HepG2 (cell line): Measurements from ENCODE around the gene PEMT. TPM values are rescaled to one million over a fixed set of nuclear protein-coding genes. Genes with fewer than 3 reads are reported as not detected.
A peak's percentile ranks its signal among the peaks of the same experiment; 100 is the strongest.

Experiments
- BHLHE40 ChIP-seq: IDR thresholded peaks from 2 replicates; pipeline ENCODE4 v1.6.1; 2011; ENCODE audit warnings: low read length, improper control_type of control experiment
- CHD2 ChIP-seq: IDR thresholded peaks from 2 replicates; pipeline ENCODE4 v1.6.1; 2011; ENCODE audit warnings: low read depth, low read length, improper control_type of control experiment
- ETV6 ChIP-seq: sonication (generic); formaldehyde crosslinking; conservative IDR thresholded peaks from 2 replicates; pipeline ENCODE4 v1.4.0; 2020; ENCODE audit warnings: missing genetic modification reagents
- FOXA3 ChIP-seq: IDR thresholded peaks from 2 replicates; pipeline ENCODE4 v1.6.1; 2016; ENCODE audit warnings: missing genetic modification reagents, missing compliant biosample characterization
- KDM6A ChIP-seq: IDR thresholded peaks from 2 replicates; pipeline ENCODE4 v1.6.1; 2016; ENCODE audit warnings: low read depth
- KLF12 ChIP-seq: sonication (generic); formaldehyde crosslinking; IDR thresholded peaks from 2 replicates; pipeline ENCODE4 v1.4.0; 2020; ENCODE audit warnings: missing genetic modification reagents, borderline replicate concordance
- MED13 ChIP-seq: sonication (generic); formaldehyde crosslinking; IDR thresholded peaks from 2 replicates; pipeline ENCODE4 v1.5.0; 2020; ENCODE audit warnings: missing genetic modification reagents
- MEIS2 ChIP-seq: sonication (generic); formaldehyde crosslinking; IDR thresholded peaks from 2 replicates; pipeline ENCODE4 v1.9.0; 2021; ENCODE audit warnings: mild to moderate bottlenecking, missing genetic modification reagents
- NCOA1 ChIP-seq: sonication (generic); formaldehyde crosslinking; IDR thresholded peaks from 2 replicates; pipeline ENCODE4 v1.9.0; 2021; ENCODE audit warnings: missing genetic modification reagents
- PAX8 ChIP-seq: sonication (generic); formaldehyde crosslinking; IDR thresholded peaks from 2 replicates; pipeline ENCODE4 v1.8.0; 2022; ENCODE audit warnings: mild to moderate bottlenecking, missing genetic modification reagents, borderline replicate concordance
- PRDM10 ChIP-seq: sonication (generic); formaldehyde crosslinking; IDR thresholded peaks from 2 replicates; pipeline ENCODE4 v1.4.0; 2020; ENCODE audit warnings: low read depth, missing genetic modification reagents
- REL ChIP-seq: sonication (generic); formaldehyde crosslinking; conservative IDR thresholded peaks from 2 replicates; pipeline ENCODE4 v1.8.0; 2022; ENCODE audit warnings: mild to moderate bottlenecking, missing genetic modification reagents, moderate library complexity
- SMARCC2 ChIP-seq: fragments of 450-650 bp; IDR thresholded peaks from 2 replicates; pipeline ENCODE4 v1.6.1; 2017; ENCODE audit warnings: antibody characterized with exemption, mild to moderate bottlenecking
- TBX2 ChIP-seq: sonication (generic); formaldehyde crosslinking; IDR thresholded peaks from 2 replicates; pipeline ENCODE4 v1.5.0; 2020; ENCODE audit warnings: missing genetic modification reagents, mild to moderate bottlenecking, borderline replicate concordance
- ZBTB4 ChIP-seq: sonication (generic); formaldehyde crosslinking; IDR thresholded peaks from 2 replicates; pipeline ENCODE4 v1.4.0; 2020; ENCODE audit warnings: missing genetic modification reagents, mild to moderate bottlenecking, borderline replicate concordance
- ZBTB7A ChIP-seq: sonication (generic); formaldehyde crosslinking; IDR thresholded peaks from 2 replicates; pipeline ENCODE4 v1.8.0; 2022; ENCODE audit warnings: mild to moderate bottlenecking, missing genetic modification reagents
- ZC3H13 ChIP-seq: sonication (generic); formaldehyde crosslinking; IDR thresholded peaks from 2 replicates; pipeline ENCODE4 v1.8.1; 2023; ENCODE audit warnings: mild to moderate bottlenecking, missing genetic modification reagents, moderate library complexity
- ZFP37 ChIP-seq: sonication (generic); formaldehyde crosslinking; IDR thresholded peaks from 2 replicates; pipeline ENCODE4 v1.4.0; 2020; ENCODE audit warnings: missing genetic modification reagents, borderline replicate concordance
- ZFY ChIP-seq: sonication (generic); formaldehyde crosslinking; IDR thresholded peaks from 2 replicates; pipeline ENCODE4 v1.4.0; 2020; ENCODE audit warnings: missing genetic modification reagents
- ZNF263 ChIP-seq: sonication (generic); formaldehyde crosslinking; IDR thresholded peaks from 2 replicates; pipeline ENCODE4 v1.4.0; 2020; ENCODE audit warnings: missing genetic modification reagents
- ZNF446 ChIP-seq: sonication (generic); formaldehyde crosslinking; IDR thresholded peaks from 2 replicates; pipeline ENCODE4 v1.5.0; 2020; ENCODE audit warnings: mild to moderate bottlenecking, missing genetic modification reagents
- ZNF564 ChIP-seq: sonication (generic); formaldehyde crosslinking; IDR thresholded peaks from 2 replicates; pipeline ENCODE4 v1.8.1; 2023; ENCODE audit warnings: mild to moderate bottlenecking, missing genetic modification reagents
- ZNF672 ChIP-seq: sonication (generic); formaldehyde crosslinking; IDR thresholded peaks from 2 replicates; pipeline ENCODE4 v1.8.1; 2022; ENCODE audit warnings: missing genetic modification reagents
- ZNF768 ChIP-seq: sonication (generic); formaldehyde crosslinking; IDR thresholded peaks from 2 replicates; pipeline ENCODE4 v1.4.0; 2020; ENCODE audit warnings: missing genetic modification reagents
- ZNF878 ChIP-seq: sonication (generic); formaldehyde crosslinking; IDR thresholded peaks from 2 replicates; pipeline ENCODE4 v1.8.1; 2023; ENCODE audit warnings: mild to moderate bottlenecking, missing genetic modification reagents, moderate library complexity
- ZNF879 ChIP-seq: sonication (generic); formaldehyde crosslinking; IDR thresholded peaks from 2 replicates; pipeline ENCODE4 v1.8.1; 2023; ENCODE audit warnings: missing genetic modification reagents
- polyA plus RNA-seq, 8 experiments: library from polyadenylated mRNA; depleted of rRNA in 3 of 8; stranded (reverse) in 7 of 8; unstranded in 1 of 8; fragments of >200 nt; fragmentation: Illumina TruSeq in 4 of 8; extraction: Trizol in 4 of 8; gene quantifications; 2 replicates each; pipeline versions ENCODE4 v1.2.1 to v1.2.3, GENCODE V29; 2011 to 2016; ENCODE audit warnings: low read depth in 4 of 8, missing spikeins in 1 of 8, mixed read lengths in 1 of 8; ENCODE audit not compliant: insufficient read depth in 1 of 8
- total RNA-seq, 5 experiments: library from RNA; depleted of rRNA; stranded (reverse); fragments of >200 nt; fragmentation: Illumina TruSeq; extraction: Trizol; gene quantifications; 2 replicates each; pipeline ENCODE4 v1.2.3, GENCODE V29; 2016; ENCODE audit warnings: low read depth in 1 of 5

PEMT gene
- total and polyA plus RNA-seq, 2 of the 13 experiments (the other 11 are each of a cell fraction or from before 2014, with no cell fraction given) = 31.7 to 43.6 TPM

GRCh38 chr17:17497065-17497844, 94.3 kb downstream of the PEMT start (continued):
- no peak; the same call in 1 of the 2 replicates for TF ChIP-seq TBX2 (CRISPR knock-in tag)
- no peak for TF ChIP-seq KLF12 (CRISPR knock-in tag)
- no peak for TF ChIP-seq SMARCC2
- no peak for TF ChIP-seq ZNF879
- 0 out of 2 replicates have a peak, but pooled peaks have one; percentile 7 for TF ChIP-seq MED13
- TF ChIP-seq ZC3H13 = no peak
- no peak for TF ChIP-seq KDM6A
- no peak for TF ChIP-seq ZFP37 (CRISPR knock-in tag)
- TF ChIP-seq ZNF263 = no peak
- TF ChIP-seq ZNF564 = no peak
- TF ChIP-seq ZBTB4 (CRISPR knock-in tag) = 0 out of 2 replicates have a peak, but pooled peaks have one; percentile 27
- no peak for TF ChIP-seq ZNF446 (CRISPR knock-in tag)
- no peak for TF ChIP-seq PAX8
- TF ChIP-seq MEIS2 (CRISPR knock-in tag) = no peak
- no peak for TF ChIP-seq ETV6 (CRISPR knock-in tag)
- TF ChIP-seq ZBTB7A (CRISPR knock-in tag) = no peak
- no peak for TF ChIP-seq REL (CRISPR knock-in tag)
- no peak for TF ChIP-seq FOXA3 (CRISPR knock-in tag)
- no peak for TF ChIP-seq BHLHE40
- TF ChIP-seq ZFY (CRISPR knock-in tag) = no peak
- TF ChIP-seq PRDM10 = no peak
- no peak for TF ChIP-seq ZNF878 (CRISPR knock-in tag)
- TF ChIP-seq ZNF768 (CRISPR knock-in tag) = peak; percentile 1; the same call in 1 of the 2 replicates
- no peak for TF ChIP-seq NCOA1 (CRISPR knock-in tag)
- no peak for TF ChIP-seq CHD2
- no peak for TF ChIP-seq ZNF672 (CRISPR knock-in tag)
